Fibroblast of pulmonary artery (primary cell): ENCODE results near the gene FMN1.

Experiments used
- DNase-seq: peaks from one replicate; pipeline ENCODE4 v3.0.0-alpha.2; 2010; ENCODE audit warnings: low read depth
- H3K4me3 ChIP-seq: replicated peaks from 2 replicates; pipeline ENCODE4 v1.5.1; 2011; ENCODE audit warnings: low read depth, mild to moderate bottlenecking, control low read depth, low read length, moderate library complexity
- TF ChIP-seq, protein P1 (sequence below): IDR thresholded peaks from 2 replicates; pipeline ENCODE4 v1.5.1; 2011; ENCODE audit warnings: mild to moderate bottlenecking, control low read depth, low read length, inconsistent platforms; ENCODE audit errors: missing control alignments

Gene FMN1

DNA sequence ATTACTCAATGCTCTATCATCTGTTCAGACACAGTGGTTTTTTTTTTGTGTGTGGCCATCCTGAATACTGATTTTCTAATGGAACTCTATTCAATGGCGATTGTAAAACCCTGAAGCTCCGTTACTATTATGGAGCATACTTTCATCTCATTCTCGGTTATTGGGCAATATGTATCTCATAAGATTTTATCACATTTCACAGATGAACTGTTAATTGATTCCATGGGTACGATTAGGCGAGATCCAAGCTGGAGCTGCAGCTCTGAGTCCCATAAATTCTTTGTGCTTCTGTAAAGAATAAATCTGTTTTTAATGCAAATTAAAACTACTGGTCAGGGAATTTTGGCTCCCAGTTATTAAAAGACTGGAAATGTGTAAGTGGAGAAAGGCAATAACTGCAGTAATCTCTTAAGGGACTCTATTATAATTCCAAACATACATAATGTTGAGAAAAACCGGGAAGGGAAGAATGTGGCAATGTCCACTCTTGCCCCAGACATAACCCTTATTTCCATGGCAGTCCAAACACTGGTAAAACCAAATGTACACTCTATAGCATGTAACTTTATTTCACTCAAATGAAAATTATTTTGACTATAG lies 394.5 kb downstream of the FMN1 start:
- no peak overlapping the region for H3K4me3 ChIP-seq
- no peak for DNase-seq
- TF ChIP-seq, protein P1, sequence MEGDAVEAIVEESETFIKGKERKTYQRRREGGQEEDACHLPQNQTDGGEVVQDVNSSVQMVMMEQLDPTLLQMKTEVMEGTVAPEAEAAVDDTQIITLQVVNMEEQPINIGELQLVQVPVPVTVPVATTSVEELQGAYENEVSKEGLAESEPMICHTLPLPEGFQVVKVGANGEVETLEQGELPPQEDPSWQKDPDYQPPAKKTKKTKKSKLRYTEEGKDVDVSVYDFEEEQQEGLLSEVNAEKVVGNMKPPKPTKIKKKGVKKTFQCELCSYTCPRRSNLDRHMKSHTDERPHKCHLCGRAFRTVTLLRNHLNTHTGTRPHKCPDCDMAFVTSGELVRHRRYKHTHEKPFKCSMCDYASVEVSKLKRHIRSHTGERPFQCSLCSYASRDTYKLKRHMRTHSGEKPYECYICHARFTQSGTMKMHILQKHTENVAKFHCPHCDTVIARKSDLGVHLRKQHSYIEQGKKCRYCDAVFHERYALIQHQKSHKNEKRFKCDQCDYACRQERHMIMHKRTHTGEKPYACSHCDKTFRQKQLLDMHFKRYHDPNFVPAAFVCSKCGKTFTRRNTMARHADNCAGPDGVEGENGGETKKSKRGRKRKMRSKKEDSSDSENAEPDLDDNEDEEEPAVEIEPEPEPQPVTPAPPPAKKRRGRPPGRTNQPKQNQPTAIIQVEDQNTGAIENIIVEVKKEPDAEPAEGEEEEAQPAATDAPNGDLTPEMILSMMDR = no peak

DNA sequence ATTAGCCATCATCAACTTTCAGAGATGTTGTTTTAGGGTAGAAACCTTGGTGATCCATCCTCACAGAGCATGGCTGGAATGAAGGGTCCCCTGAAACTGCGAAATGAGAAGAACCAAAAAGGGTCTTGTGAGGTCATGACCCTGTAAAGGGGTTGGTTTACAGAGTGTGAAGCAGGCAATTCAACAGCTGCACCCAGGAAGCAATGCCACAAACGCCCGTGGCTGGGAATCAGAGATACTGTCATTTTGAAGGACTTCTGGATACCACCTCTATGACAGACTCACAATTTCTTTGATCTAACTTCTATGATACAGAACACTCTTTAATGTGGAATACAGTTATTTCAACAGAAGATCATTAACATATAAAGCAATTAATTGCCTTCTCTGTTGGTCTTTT lies 397.7 kb downstream of the FMN1 start:
- TF ChIP-seq, protein P1 = no peak
- no peak overlapping the region for H3K4me3 ChIP-seq
- no peak for DNase-seq

DNA sequence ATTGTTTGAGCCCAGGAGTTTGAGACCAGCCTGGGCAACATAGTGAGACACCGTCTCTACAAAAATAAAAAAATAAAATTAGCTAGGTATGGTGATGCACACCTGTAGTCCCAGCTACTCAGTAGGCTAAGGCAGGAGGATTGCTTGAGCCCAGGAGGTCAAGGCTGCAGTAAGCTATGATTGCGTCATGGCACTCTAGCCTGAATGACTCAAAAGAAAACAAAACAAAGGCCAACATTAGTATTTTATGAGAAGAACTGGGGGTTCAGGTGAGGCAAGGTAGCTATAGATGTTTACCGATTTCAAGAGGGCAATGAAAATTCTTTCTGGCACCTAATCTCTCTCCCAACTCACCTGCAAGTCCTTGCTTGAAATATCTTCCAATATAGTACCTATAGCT lies 399.5 kb downstream of the FMN1 start:
- DNase-seq = no peak
- TF ChIP-seq, protein P1 = no peak
- no peak overlapping the region for H3K4me3 ChIP-seq

DNA sequence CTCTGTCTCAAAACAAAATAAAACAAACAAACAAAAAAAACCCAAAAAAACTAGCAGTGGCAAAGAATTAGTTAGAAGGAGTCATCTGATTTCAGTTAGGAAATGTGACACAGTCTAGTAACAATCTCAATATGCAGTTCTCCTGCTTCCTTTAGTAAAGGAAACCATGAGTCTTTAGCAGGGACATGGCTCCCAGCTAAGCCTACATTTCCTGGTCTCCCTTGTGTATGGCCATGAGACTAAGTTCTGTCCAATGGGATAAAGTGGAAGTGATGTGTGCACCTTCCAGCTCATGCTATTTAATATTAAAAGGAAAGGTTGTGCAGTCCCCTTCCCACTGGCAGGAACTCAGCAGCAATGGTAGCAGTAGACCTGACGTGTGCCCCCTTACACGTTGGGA lies 402.1 kb downstream of the FMN1 start:
- no peak for DNase-seq
- TF ChIP-seq, protein P1 = no peak
- no peak overlapping the region for H3K4me3 ChIP-seq

DNA sequence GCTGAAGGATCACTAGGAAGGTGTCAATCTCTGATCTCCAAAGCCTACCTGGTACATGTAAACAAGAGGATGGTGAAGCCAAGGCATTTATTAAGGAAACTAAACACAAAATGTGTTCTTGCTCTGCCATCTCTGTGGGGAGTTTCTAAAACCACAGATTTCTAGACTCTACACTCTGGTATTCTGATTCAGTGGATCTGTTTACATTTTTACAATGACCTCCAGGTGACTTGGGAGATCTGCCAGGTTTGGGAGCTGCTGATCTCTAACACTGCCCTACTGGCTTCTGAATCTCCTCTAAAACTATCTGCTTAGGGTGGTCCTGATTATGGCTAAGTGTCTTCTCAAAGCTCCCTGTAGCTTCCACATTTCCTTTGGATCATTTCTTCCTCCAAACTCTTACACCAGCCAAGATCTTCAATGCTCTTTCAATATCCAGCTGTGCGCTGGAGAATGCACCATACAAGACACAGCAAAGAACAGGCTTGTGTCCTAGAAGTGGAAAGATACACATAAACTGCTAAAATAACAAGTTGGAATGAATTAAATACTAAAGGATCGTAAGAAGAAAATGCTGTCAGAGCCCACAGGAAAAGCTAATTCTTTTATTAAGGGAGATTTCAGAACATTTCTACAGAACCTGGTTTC lies 404.0 kb downstream of the FMN1 start:
- DNase-seq = no peak
- H3K4me3 ChIP-seq = no peak overlapping the region
- TF ChIP-seq, protein P1 = no peak

DNA sequence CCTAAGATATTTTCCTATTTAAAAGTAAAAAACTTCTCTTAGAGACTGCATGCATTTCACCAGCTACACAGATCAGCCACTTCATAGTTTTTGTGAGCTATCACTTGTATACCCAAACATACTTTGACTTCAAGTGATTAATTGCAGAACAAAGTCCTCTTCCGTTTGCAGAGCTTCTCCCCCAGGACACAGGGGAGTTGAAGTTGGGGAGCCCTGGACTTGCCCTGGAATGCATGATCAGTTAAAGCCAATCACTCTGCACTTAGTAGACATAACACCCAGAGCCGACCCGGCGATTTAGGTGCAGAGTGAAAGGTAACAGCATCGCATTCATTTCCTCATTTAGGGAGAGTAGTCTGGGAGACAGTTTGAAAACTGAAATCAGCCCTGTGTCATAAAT lies 406.6 kb downstream of the FMN1 start:
- TF ChIP-seq, protein P1 = no peak
- no peak for DNase-seq
- no peak overlapping the region for H3K4me3 ChIP-seq

DNA sequence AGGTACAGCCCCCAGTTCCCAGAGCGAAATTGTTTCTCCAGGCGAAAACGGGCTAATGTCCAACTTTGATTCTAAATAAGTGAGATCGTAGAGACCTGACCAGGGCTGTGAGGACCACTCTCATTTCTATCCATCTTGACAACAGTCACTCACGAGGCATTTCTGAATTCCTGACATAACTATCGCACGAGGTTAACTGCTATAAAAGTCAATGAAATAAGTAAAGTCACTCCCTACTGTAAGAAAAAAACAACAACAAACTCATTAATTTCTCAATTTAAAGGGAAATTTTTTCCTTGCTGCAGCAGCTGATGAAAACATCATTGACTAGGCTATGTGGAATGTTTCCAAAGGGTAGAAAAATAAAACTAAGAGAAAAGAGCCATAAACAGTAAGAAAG lies 407.6 kb downstream of the FMN1 start:
- TF ChIP-seq, protein P1 = no peak
- no peak overlapping the region for H3K4me3 ChIP-seq
- no peak for DNase-seq
